T-helper 2 cell (primary cell): Measurements from ENCODE around the gene FOXQ1.
"Not testable (repeated sequence)": the region's sequence is repeated elsewhere in the genome, so short reads cannot be mapped to it uniquely, and the experiment has no call there.

Experiments
- DNase-seq, 5 experiments: peaks; one replicate each; pipeline versions ENCODE4 v3.0.0 to v3.0.0-alpha.2; 2012 to 2022

FOXQ1 gene

DNA sequence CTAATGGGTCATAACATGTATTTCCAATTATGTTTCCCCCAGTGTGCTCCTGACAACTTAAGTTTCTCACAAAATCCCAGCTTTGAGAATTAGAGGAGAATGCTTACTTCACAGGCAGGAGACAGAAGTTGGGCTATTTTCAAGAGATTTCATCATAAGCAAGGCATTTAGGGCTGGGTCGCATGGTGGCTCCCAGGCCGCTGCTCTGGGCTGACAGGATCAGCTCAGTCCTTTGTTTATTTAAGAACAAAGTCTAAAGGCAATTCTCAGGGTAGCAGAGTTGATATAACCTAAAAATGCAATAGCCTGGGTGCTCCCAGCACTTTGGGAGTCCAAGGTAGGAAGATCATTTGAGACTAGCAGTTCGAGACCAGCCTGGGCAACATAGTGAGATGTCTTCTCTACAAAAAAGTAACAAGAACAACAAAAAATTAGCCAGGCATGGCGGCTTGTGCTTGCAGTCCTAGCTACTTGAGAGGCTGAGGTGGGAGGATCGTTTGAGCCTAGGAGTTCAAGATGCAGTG is 10.9 kb downstream of the FOXQ1 start:
- DNase-seq: no peak

DNA sequence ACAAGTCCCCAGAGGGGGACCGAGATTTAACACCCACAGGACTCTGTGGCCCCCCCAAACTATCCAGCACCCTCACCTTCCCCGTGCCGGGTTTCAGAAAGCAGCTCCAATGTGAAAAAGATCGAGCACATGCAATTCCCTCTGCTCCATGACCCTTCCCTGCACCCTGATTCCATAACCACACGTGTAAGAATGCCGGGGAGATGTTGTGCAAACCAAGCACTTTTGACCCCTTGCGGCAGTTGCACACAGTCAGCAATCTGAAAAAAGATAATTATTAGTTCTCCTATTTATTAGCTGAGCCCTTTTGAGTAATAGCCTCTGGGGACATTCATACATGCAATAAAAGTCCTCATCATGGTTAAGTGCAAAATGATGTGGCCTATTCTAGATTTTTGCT is 13.0 kb downstream of the FOXQ1 start:
- no peak for DNase-seq

DNA sequence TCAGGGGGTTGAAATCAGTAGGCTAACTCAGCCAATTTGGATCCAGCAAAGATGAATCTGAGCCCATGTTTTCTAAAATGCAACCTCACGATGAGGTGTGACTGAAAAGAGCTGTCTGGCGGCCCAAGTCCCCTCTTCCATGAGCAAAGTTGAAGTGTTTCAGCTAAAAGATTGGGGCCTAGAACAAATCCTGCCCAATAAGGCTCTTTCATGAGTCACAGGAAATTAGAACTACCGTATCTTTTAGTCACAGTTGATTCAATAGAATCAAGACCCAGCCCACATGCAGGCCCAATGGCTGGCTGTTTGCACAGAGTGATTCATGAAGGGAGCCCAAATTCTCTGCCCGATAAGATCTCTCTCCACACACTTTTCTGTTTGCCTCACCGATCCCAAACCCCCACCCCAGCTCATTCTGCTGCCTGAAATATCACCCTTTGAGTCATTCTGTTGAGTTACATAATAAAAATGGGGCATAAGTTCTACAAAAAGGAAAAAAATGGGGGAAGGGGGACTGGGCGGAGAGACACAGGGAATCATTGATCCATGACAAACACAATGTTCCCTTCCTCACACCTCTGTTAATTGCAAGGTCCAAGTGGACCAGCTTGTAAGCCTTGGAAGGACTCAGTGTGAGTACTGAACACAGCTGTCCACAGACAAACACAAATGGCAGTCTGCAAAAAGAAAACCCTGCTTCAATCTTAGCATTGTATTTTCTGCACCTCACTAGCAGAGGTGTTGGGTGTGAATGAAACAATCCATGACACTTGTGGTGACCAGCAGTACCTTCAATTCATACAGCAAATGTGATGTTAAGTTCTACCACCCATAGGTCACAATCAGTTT is 13.8 kb downstream of the FOXQ1 start:
- DNase-seq: no peak

DNA sequence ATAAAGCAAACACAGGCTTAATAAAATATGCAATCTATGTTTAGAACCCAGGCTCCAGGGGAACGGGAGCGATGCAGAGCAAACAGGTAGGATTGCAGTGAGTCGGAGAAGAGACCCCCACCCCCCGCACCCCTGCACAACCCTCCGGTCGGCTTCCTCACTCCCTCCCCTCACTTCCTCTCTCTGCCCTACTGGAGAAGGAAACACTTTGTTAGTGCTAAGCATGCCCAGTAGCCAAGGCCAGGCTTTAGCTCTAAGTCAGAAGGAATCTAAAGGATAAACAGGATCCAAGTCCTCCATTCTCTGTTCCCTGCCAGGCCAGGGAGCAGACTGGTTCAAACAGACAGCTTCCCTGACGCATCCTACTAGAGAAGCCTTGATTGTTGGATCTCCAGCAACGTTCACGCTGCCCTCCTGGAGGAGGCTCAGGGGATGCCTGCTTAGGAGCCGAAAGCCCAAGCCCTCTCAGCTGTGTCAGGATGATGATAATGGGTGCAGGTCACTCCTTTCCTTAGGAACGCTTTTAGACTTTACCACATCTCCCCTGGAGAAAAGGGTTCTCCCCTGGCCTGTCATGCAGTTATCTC is 14.7 kb downstream of the FOXQ1 start:
- DNase-seq: no peak

DNA sequence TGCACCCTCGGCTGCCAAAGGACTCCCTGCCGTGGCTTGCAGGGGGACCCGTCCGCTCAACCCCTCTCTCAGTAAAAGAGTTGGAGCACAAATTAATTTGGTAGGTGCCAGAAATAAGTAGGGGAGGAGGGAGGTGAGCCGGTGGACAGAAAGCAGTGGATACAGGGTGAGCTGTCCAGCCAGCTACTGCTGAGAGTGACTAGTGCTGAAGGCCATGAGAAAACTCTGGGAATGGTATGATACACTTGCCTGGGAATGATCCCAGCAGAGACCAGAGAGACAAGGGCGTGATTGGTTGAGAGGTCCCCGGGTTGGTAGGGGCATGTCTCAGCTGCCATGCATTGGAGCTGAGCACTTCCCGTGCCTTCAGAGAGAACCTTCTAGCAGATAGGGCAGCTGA is 15.7 kb downstream of the FOXQ1 start:
- no peak for DNase-seq

DNA sequence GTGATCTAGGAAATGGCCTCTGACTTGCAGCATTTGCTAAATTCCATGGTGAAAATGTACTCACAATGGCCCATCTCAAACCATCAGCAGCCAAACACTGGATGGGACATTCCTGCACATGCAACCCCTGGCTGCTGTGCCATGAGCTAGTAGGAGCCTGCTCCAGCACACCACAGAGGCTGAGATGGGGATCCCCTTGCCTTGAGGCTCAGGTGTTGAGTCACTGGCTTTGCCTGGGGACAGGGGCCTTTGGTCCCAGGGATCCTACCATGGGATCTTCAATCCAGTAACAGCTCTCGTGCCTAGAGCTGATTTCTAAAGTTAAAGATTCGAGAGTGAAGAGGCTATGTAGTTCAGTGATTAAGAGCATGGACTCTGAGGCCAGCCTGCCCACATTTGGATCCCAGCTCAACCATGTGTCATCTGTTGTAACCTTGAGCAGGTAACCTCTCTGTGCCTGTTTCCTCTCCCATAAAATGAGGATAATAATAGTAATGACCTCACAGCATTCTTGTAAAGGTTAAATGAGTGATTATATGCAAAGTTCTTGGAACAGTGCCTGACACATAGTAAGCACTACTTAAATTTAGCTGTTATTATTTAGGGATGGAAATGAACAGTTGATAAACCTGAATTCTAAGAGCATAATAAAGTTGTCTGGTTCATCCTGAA is 16.4 kb downstream of the FOXQ1 start:
- no peak for DNase-seq

GRCh38 chr6:1329708-1330107 is 17.8 kb downstream of the FOXQ1 start:
- no peak for DNase-seq

- DNase-seq: no peak
Observed at GRCh38 chr6:1334684-1335083, 22.8 kb downstream of the FOXQ1 start.

- DNase-seq: no peak
Observed at GRCh38 chr6:1335367-1336037, 23.6 kb downstream of the FOXQ1 start.

DNA sequence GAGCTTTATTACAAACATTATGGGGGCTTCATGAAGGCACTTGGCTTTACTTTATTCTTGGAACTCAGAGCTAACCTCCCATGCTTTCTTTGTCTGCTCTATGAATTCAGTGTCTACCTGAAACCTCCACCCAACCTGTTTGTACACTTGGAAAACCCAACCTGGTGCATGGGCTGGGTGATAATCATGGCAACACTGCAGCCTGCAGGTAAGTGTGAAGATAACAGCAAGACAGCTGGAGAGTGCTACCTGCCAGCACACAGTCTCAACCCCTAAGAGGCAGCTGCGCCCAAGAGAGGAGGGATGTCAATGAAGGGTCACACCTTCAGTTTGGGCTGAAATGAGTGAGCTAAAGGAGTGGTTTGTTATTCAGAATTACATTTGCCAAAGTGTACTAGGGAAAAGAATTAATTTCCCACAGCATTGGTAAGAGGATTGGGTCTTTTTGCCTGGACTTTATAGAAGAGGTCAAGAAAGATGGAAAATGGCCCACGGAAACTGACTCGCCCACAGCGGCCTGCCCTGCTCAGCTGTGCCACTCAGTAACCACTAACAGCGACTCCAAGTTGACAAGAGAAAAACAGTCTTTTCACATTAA is 24.4 kb downstream of the FOXQ1 start:
- DNase-seq: no peak

DNA sequence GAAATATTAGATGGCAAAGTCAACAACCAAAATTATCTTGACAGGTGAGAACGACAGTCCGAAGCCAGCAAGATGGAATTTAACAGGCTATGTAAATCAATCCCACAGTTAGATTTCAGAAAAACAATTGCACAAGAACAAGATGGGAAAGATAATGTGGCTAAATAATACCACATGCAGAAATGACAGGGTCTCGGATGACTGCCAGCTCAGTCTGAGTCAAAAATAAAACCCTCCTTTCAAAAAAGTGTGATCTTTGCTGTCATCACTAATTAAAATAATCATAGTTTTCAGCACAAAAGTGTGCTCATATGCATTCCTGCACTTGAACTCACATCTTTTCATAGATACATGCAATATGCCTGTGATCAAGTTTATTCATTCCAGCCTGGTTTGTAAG is 25.9 kb downstream of the FOXQ1 start:
- DNase-seq: no peak

GRCh38 chr6:1346101-1346500 is 34.2 kb downstream of the FOXQ1 start:
- DNase-seq: no peak

DNA sequence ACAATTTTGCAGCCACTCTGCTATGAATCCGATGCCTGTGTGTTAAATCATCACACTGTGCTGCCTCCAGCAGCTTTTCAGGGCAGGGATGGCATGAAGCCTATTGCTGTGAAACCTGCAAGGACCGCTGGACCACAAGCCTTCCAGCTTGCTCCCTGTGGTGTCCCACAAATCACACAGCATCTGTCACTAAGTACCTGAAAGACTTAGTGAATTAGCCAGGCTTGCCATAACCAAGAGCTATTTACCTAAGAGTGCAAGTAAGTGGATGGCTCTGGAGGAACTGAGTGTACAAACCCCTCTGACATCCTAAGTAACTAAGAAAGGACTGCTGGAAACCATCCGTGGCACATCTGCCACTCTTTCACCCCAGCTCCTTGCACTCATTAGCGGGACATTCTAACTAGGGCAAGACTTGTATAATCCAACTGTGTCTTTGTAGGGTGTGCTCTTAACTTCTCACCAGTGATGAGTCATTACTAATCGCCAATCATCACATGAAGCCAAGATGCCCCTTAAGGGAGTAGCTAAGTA is 34.7 kb downstream of the FOXQ1 start:
- no peak for DNase-seq

DNA sequence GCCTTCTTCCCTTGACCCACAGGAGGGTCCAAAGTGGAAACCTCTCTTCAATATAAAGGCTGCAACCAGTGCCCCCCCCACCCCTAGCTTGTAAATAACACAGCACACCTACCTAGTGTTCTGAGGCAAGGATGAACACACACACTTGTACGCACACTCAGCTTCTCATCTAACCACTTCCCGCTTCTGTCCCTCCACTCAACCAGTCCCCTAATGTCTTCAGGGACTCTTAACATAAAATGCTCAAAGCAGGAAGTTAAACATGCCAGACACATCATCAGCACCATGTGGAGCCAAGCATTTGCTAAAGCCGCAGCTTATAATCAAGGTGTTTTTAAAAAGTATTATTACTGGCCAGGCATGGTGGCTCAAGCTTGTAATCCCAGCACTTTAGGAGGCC is 35.3 kb downstream of the FOXQ1 start:
- DNase-seq: no peak

DNA sequence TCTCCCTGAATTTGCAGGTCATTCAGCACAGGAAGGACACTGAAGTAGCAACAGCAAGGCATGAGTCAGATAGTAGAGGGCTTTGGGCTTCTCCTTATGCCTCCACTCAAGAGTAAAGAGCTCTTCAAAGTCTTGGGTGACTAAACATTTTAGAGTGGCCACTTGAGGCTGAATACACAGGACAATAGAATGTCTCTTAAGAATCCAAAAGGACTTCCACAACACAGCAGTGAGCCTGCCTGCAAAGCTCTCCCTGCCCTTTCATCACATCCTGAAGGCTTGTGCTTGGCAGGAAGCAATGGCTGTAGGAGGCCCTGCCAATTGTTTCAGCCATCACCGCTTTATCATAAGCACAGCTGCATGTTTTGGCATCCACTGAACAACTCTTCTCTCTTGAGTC is 36.8 kb downstream of the FOXQ1 start:
- no peak for DNase-seq

- DNase-seq: no peak
Observed at GRCh38 chr6:1349655-1350054, 37.8 kb downstream of the FOXQ1 start.

DNA sequence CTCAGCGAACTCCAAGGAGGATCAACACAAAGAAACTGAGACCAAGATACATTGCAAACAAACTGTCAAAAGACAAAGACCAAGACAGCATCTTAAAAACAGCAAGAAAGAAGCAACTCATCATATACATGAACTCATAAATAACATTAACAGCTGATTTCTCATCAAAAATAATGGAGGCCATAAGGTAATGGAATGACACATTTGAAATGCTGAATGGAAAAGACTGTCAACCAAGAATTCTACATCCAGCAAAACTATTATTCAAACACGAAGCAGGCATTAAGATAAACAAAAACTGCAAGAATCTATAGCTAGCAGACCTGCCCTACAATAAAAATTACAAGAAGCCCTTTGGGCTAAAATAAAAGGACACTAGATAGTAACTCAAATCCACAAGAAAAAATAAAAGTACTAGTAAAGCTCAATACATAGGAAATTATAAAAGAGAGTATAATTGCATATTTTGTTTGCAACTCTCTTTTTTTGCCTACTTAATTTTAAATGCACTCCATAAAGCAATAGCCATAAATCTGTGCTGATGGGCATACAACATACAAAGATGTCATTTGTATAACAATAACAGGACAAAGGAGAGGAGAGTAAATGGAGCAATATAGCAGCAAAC is 39.6 kb downstream of the FOXQ1 start:
- no peak for DNase-seq

- DNase-seq: not testable (repeated sequence)
Observed at GRCh38 chr6:1355068-1355467, 43.2 kb downstream of the FOXQ1 start.

DNA sequence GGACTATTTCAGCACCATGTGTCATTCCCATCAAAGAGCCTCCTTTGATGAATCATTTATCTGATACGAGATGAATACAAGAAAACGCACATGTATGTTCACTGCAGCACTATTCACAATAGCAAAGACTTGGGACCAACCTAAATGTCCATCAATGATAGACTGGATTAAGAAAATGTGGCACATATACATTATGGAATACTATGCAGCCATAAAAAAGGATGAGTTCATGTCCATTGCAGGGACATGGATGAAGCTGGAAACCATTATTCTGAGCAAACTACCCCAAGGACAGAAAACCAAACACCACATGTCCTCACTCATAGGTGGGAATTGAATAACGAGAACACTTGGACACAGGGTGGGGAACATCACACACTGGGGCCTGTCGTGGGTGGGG is 49.8 kb downstream of the FOXQ1 start:
- DNase-seq: not testable (repeated sequence)

GRCh38 chr6:1362643-1363042 is 50.7 kb downstream of the FOXQ1 start:
- no peak for DNase-seq

DNA sequence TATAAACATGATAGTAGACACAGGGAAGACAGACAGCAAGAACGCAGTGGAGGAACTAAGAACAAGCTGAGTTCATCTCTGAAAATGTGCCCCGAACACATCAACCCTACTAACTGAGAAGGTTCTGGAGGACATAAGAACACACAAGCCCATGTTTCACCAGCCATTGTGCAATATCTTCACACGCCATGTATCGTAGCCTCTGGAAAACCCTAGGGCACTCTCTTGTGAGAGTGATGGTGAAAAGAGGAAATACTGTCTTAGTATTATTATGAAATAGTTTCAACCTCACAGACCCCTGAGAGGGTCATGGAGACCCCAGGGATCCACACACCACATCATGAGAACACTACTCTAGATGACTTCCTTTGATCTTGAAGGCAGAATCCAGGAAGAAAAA is 51.4 kb downstream of the FOXQ1 start:
- no peak for DNase-seq
